ENCODE measurements around the gene BARHL1.

Gene BARHL1

DNA sequence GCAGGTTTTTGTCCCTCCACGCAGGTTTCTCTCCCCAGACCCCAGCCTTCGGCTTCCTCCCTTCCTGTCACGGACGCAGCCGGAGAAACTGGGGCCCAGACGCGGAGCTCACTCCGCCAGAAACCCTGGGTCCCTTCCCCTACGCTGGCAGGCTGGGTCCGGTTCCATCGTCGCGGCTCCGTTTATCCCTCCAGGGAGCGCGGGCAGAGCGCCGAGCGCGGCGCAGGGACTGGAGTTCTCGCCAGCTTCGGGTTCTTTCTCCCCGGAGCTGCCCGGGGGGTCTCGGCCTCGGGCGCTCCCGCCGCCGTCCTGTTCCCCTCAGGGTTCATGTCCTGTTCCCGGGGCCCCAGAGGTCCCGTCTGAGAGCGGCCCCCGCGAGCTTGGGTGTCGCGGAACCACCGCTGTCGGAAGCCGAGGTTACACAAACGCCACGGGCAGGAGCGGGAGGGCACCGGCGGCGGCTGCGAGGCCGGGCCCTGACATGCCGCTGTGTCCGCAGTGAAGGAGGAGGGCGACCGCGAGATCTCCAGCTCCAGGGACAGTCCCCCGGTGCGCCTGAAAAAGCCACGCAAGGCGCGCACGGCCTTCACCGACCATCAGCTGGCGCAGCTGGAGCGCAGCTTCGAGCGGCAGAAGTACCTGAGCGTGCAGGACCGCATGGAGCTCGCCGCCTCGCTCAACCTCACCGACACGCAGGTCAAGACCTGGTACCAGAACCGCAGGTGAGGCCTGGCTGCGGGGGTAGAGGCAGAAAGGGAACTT lies 4.6 kb downstream of the BARHL1 start:
- no peak overlapping the region for H3K4me3 ChIP-seq (ENCODE audit: low read length)
- TF ChIP-seq, protein P1, sequence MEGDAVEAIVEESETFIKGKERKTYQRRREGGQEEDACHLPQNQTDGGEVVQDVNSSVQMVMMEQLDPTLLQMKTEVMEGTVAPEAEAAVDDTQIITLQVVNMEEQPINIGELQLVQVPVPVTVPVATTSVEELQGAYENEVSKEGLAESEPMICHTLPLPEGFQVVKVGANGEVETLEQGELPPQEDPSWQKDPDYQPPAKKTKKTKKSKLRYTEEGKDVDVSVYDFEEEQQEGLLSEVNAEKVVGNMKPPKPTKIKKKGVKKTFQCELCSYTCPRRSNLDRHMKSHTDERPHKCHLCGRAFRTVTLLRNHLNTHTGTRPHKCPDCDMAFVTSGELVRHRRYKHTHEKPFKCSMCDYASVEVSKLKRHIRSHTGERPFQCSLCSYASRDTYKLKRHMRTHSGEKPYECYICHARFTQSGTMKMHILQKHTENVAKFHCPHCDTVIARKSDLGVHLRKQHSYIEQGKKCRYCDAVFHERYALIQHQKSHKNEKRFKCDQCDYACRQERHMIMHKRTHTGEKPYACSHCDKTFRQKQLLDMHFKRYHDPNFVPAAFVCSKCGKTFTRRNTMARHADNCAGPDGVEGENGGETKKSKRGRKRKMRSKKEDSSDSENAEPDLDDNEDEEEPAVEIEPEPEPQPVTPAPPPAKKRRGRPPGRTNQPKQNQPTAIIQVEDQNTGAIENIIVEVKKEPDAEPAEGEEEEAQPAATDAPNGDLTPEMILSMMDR (conservative IDR thresholded peaks at IDR 0.05; ENCODE audit: low read depth, low read length) = no peak
- no peak for DNase-seq (ENCODE audit: low read depth)

DNA sequence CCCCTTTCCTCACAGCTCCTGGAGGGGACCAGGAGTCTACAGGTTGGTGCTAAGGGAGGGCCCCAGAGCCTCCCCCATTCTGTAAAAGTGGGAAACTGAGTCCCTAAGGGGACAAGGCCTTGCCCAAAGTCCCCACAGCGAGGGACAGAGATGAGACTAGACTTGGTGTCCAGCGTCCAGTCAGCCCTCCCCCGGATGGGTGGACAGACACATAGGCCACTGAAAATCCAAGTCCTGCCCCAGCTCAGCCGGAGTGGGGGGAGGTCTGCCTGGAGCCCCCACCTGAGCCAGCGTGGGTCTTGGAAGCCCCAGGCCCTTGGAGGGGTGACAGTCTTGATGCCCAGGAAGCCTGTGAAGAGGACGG lies 5.2 kb downstream of the BARHL1 start:
- no peak overlapping the region for H3K4me3 ChIP-seq (ENCODE audit: low read length)
- TF ChIP-seq, protein P1 (conservative IDR thresholded peaks at IDR 0.05; ENCODE audit: low read depth, low read length) = no peak
- DNase-seq (ENCODE audit: low read depth) = no peak

DNA sequence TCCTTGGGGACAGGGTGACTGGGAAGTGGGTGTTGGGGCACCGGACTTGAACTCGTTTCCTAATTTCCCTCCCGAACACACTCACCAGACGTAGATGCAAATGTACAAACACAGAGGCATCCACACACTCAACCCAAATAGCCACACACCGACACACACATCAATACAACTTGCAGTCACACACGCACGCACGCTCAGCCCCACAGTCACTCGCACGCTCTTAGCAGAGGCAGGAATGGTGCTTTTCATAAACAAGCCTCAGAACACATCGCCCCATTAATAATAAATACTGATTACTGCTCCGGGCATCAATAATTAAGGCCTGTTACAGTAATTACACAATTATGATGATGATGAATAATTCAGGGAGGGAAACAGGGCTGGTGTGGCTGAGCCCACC lies 5.7 kb downstream of the BARHL1 start:
- TF ChIP-seq, protein P1 (conservative IDR thresholded peaks at IDR 0.05; ENCODE audit: low read depth, low read length) = no peak
- DNase-seq (ENCODE audit: low read depth) = no peak

DNA sequence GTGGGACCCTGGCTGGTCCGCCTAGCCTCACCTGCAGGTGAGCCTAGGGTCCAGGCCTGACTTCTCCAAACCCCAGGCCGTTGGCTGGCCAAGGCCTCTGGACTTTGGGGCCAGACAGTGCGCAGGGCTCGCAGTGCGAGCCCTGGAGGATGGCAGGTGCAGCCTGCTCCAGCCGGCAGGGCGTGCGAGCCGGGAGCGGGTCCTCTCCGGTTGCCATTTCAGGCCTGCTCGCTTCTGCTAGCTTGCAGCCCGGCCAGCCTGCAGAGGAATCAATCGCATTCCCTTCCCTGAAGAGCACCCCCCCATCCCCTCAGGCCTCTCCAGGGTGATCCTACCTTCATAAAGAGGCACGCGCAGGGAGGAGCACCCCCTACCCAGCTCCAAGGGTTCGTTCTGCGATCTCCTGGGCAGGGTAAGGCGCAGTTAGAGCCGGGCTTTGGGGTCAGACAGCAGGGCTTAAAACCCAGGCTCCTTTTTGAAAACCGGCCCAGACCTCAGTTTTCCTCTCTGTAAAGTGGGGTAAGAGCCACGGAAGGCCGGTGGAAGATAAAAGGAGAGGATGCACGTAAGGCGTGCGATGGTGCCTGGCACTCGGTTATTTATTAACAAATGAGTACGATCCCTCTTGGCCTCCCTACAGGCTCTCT lies 6.2 kb downstream of the BARHL1 start:
- no peak for DNase-seq (ENCODE audit: low read depth)
- TF ChIP-seq, protein P1 (conservative IDR thresholded peaks at IDR 0.05; ENCODE audit: low read depth, low read length) = no peak
- H3K4me3 ChIP-seq (ENCODE audit: low read length) = no peak overlapping the region

More for the DNA sequence above, 5.7 kb downstream of the BARHL1 start:
- H3K4me3 ChIP-seq (ENCODE audit: low read length) = no peak overlapping the region

DNA sequence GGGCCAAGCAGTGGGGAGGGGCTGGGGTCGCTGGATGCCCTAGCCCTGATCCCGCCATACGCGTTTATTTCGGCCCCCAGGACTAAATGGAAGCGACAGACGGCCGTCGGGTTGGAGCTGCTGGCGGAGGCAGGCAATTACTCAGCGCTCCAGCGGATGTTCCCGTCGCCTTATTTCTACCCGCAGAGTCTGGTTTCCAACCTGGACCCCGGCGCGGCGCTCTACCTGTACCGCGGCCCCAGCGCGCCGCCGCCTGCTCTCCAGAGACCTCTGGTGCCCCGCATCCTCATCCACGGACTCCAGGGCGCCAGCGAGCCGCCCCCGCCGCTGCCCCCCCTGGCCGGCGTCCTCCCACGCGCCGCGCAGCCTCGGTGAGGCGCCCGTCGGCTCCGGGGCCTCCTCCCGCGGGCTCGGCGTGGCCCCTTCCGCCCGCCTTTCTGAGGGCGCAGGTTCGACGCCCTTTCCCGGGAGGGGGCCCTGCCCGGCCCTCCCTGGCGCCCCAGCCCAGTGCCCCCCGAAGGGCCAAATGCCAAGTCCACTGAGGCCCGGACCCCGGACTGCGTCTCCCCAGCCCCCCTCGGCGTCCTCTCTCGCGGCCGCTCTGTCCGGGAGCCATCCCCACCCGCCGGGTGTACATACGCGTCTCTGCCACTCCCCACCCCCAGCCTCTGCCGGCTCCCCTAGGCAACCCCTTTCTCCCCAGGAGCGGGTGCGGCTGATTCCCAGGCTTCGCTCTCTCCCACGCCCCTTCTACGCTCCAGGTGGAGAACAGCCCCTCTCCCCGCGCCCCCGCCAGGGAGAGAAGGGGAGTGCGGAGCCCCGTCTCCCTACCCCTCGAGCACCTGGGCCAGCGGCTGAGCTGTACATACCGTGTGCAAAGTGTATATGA lies 7.0 kb downstream of the BARHL1 start:
- DNase-seq (ENCODE audit: low read depth) = no peak
- H3K4me3 ChIP-seq (ENCODE audit: low read length) = no peak overlapping the region
- TF ChIP-seq, protein P1 (conservative IDR thresholded peaks at IDR 0.05; ENCODE audit: low read depth, low read length) = no peak

DNA sequence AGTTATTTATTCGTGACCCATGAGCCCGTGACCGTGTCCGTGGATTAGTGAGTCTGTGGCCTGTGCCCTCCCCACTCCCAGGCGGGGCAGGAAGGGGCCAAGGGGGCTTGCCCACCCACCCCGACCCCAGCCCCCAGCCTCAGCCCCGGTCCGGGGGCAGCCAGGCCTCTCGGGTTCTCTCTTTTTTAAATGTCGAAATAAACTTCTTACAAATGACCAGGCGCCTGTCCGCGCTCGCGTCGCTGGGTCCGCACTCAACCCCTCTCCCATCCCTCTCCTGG lies 7.6 kb downstream of the BARHL1 start:
- DNase-seq (ENCODE audit: low read depth) = no peak
- H3K4me3 ChIP-seq (ENCODE audit: low read length) = no peak overlapping the region
- TF ChIP-seq, protein P1 (conservative IDR thresholded peaks at IDR 0.05; ENCODE audit: low read depth, low read length) = no peak
